Activated naive CD4-positive, alpha-beta T cell treated with anti-CD3 and anti-CD28 coated beads, Interleukin-2, amount 10 ng/mL, durations not matched to agents 7 days and 5 days (primary cell): ENCODE results near the gene LCE4A.

Experiments used
- CTCF ChIA-PET: fragments of 350-600 bp; sonication (Branson Sonifier 250); formaldehyde crosslinking; loops from one replicate; lab custom pipeline; 2021; ENCODE audit warnings: antibody characterized with exemption; lab: Charles Lee
- DNase-seq: peaks from one replicate; pipeline ENCODE4 v3.0.0-alpha.2; 2020
- H3K27ac Mint-ChIP-seq: one replicate; pipeline ENCODE4 v1.8.0; 2021; ENCODE audit warnings: mild to moderate bottlenecking, moderate library complexity, mixed read lengths
- H3K27me3 Mint-ChIP-seq: one replicate; pipeline ENCODE4 v1.8.0; 2021; ENCODE audit warnings: mild to moderate bottlenecking, mixed read lengths
- H3K36me3 Mint-ChIP-seq: one replicate; pipeline ENCODE4 v1.8.0; 2021; ENCODE audit warnings: mixed read lengths
- H3K4me1 Mint-ChIP-seq: one replicate; pipeline ENCODE4 v1.8.0; 2021; ENCODE audit warnings: mixed read lengths
- H3K4me3 Mint-ChIP-seq: one replicate; pipeline ENCODE4 v1.8.0; 2021; ENCODE audit warnings: mild to moderate bottlenecking, moderate library complexity, mixed read lengths
- H3K9me3 Mint-ChIP-seq: one replicate; pipeline ENCODE4 v1.8.0; 2021; ENCODE audit warnings: mixed read lengths

The LCE4A gene

GRCh38 chr1:152728986-152729385 lies 21.0 kb downstream of the LCE4A start:
- Mint-ChIP-seq H3K27ac (no peak overlapping the region), H3K9me3 (no peaks in the 10 kb centered on the region), H3K4me3 (no peak overlapping the region), H3K4me1 (no peaks in the 10 kb centered on the region), H3K36me3 (no peaks in the 10 kb centered on the region), H3K27me3 (peaks cover 3% of the 10 kb centered on the region)
- no peak for DNase-seq
- CTCF ChIA-PET, result no interaction called here

DNA sequence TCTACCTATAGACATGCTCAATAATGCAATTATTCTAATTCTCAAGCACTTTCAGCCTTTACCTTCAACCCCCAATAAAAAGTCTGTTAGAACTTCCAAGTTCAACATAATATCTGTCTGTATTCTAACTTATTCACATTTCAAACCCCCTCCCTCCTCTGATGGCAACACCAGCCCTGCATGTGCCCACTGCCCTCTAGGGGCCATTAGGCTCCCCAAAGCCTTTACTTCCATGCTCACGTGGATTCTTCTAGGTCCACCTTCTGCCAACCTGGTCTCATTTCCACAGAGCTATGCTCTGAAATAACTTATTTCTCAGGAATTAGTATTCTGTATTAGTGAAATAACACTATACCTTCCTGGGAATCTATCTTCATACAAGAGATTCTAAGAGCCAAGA lies 27.7 kb downstream of the LCE4A start:
- no peaks in the 10 kb centered on the region for H3K36me3 Mint-ChIP-seq
- H3K4me3 Mint-ChIP-seq, result no peak overlapping the region
- DNase-seq, result no peak
- no peak overlapping the region for H3K27ac Mint-ChIP-seq
- H3K27me3 Mint-ChIP-seq, result peaks cover 14% of the 10 kb centered on the region
- no peaks in the 10 kb centered on the region for H3K9me3 Mint-ChIP-seq
- no peaks in the 10 kb centered on the region for H3K4me1 Mint-ChIP-seq
- CTCF ChIA-PET, result no interaction called here

DNA sequence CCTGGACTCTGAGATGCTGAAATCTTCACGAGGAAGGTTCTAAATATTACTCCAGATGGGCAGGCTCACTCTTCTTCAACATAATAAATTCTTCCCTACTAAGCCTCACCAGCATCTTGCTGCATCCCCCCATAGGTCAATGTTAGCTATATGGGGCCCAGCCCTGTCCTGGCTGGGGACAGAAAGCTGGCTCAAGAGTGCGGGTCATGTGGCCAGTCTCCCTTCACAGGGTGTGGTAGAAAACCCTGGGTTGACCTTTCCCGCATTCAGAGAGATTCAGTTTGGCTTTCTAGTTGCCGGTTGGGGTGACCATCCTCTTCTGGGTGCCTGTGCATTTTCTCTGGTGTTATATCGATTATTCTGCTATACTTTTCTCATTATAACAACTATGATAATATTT lies 30.0 kb downstream of the LCE4A start:
- H3K27me3 Mint-ChIP-seq, result peaks cover 14% of the 10 kb centered on the region
- no peak for DNase-seq
- H3K4me1 Mint-ChIP-seq, result no peaks in the 10 kb centered on the region
- no peaks in the 10 kb centered on the region for H3K36me3 Mint-ChIP-seq
- CTCF ChIA-PET, result no interaction called here
- H3K9me3 Mint-ChIP-seq, result no peaks in the 10 kb centered on the region
- no peak overlapping the region for H3K27ac Mint-ChIP-seq
- no peak overlapping the region for H3K4me3 Mint-ChIP-seq

GRCh38 chr1:152739841-152740240 lies 31.9 kb downstream of the LCE4A start:
- H3K9me3 Mint-ChIP-seq, result no peaks in the 10 kb centered on the region
- CTCF ChIA-PET, result no interaction called here
- H3K4me3 Mint-ChIP-seq, result no peak overlapping the region
- H3K36me3 Mint-ChIP-seq, result no peaks in the 10 kb centered on the region
- DNase-seq, result no peak
- H3K27me3 Mint-ChIP-seq, result peaks cover 9% of the 10 kb centered on the region
- H3K4me1 Mint-ChIP-seq, result no peaks in the 10 kb centered on the region
- no peak overlapping the region for H3K27ac Mint-ChIP-seq

- H3K27ac Mint-ChIP-seq, result no peak overlapping the region
- no peak overlapping the region for H3K4me3 Mint-ChIP-seq
- DNase-seq, result no peak
- H3K4me1 Mint-ChIP-seq, result no peaks in the 10 kb centered on the region
- no peaks in the 10 kb centered on the region for H3K9me3 Mint-ChIP-seq
- H3K27me3 Mint-ChIP-seq, result peaks cover 5% of the 10 kb centered on the region
- CTCF ChIA-PET, result no interaction called here
- no peaks in the 10 kb centered on the region for H3K36me3 Mint-ChIP-seq
Observed at GRCh38 chr1:152741656-152742055, 33.7 kb downstream of the LCE4A start.

DNA sequence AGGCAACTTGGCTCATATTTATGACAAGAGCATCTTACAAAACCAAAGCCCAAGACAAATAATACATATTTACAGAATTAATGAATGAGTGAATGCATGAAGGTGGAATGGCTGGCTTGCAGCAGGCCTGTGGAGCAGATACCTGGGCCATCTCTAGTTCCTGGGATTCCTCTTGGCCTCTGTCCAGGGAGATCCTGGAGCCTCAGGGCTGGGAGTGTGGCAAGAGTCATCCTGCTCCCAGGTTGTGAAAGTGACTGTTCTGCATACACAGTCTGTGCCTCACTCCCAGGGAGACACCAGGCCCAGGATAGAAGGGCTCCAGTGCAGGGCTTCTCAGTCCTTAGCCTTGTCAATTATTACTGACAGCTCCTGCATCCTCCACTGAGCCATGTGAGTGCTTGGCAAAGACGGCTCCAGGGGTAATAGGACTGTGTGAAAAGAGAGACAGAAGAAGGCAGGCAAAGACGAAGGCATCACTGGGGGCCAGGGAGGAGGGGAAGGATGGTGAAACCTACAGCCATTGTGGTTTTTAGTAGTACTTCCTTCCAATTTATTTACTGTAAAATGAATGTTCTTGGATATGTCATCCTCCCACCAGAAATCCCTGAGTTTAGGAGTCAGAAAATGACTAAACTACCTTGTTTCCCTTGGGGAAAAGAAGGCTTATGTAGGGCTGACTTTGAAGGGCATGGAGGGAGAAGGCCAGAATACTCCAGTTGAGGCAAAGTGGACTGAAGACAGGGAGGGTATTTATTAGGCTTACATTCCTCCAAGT lies 35.6 kb downstream of the LCE4A start:
- DNase-seq, result no peak
- Mint-ChIP-seq H3K4me1 (no peaks in the 10 kb centered on the region), H3K27me3 (no peaks in the 10 kb centered on the region), H3K4me3 (no peak overlapping the region), H3K9me3 (no peaks in the 10 kb centered on the region), H3K36me3 (no peaks in the 10 kb centered on the region), H3K27ac (no peak overlapping the region)
- CTCF ChIA-PET, result no interaction called here

DNA sequence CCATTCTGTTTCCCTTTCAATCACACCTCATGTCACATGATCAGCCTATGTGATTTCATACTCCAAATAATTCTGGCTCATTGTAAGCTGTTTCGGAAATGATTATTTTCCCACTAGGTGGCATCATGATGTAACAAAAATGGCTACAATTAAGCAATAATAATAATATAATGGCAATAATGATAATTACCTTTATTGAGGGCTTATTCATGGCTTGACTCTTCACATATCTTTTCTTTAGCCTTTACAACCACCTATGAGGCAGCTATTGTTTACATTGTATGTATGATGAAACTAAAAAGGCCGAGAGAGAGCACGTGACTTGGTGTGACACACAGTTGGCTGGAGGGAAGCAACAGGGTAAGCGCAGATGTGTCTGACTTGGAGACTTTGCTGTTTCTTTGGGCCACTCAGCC lies 37.3 kb downstream of the LCE4A start:
- CTCF ChIA-PET, result no interaction called here

DNA sequence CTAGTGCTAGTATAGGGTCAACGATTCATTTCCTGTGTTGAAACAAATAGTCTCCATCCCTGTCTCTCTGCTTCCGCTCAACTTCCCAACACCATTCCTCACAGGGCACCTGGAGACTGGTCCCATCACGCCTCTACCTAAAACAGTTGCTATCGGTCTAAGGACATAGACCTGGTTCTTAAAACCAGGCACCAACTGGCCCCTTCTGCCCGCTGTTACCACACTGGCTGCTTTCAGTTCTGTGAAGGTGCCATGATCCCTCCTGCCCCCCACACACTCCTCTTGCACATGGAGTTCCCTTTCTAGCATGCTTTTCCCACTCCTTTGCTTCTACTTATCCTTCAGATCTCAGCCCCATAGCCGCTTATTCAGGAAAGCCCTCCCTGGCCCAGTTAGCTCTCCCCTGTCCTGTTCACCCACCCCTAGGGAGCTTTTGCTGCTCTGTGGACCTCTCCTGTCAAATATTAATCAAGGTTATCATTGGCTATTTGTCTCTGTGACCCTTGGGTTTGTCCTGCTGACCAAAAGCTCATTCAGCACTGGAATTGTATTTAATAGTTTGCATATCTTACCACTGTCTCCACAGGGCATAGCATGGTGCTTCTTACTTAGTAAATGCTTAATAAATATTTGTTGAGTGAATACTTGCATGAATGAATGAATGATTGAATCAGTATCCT lies 37.9 kb downstream of the LCE4A start:
- Mint-ChIP-seq H3K4me3 (no peak overlapping the region), H3K27me3 (no peaks in the 10 kb centered on the region), H3K36me3 (no peaks in the 10 kb centered on the region), H3K9me3 (no peaks in the 10 kb centered on the region), H3K27ac (no peak overlapping the region), H3K4me1 (no peaks in the 10 kb centered on the region)
- CTCF ChIA-PET, result no interaction called here
- DNase-seq, result no peak

More for the DNA sequence above, 37.3 kb downstream of the LCE4A start:
- no peak overlapping the region for H3K4me3 Mint-ChIP-seq
- no peaks in the 10 kb centered on the region for H3K9me3 Mint-ChIP-seq
- no peak overlapping the region for H3K27ac Mint-ChIP-seq
- H3K27me3 Mint-ChIP-seq, result no peaks in the 10 kb centered on the region
- no peaks in the 10 kb centered on the region for H3K4me1 Mint-ChIP-seq
- DNase-seq, result no peak
- H3K36me3 Mint-ChIP-seq, result no peaks in the 10 kb centered on the region

DNA sequence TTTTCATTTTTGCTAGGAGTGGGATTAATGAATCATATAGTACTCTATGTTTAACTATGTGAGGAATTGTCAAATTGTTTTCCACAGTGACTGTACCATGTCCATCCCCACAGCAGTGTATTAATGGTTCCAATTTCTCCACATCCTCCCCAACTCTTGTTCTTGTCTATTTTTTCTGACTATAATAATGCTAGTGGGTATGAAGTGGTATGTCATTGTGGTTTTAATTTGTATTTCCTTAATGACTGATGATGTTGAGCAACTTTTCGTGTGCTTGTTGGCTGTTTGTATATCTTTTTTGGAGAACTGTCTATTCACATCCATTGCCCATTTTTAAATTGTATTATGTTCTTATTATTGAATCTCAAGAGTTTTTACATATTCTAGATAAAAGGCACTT lies 39.9 kb downstream of the LCE4A start:
- H3K27ac Mint-ChIP-seq, result no peak overlapping the region
- H3K4me1 Mint-ChIP-seq, result no peaks in the 10 kb centered on the region
- H3K9me3 Mint-ChIP-seq, result no peaks in the 10 kb centered on the region
- CTCF ChIA-PET, result no interaction called here
- no peak for DNase-seq
- H3K36me3 Mint-ChIP-seq, result no peaks in the 10 kb centered on the region
- H3K4me3 Mint-ChIP-seq, result no peak overlapping the region
- H3K27me3 Mint-ChIP-seq, result no peaks in the 10 kb centered on the region

- Mint-ChIP-seq H3K27ac (no peak overlapping the region), H3K4me3 (no peak overlapping the region), H3K9me3 (no peaks in the 10 kb centered on the region), H3K4me1 (no peaks in the 10 kb centered on the region), H3K36me3 (no peaks in the 10 kb centered on the region), H3K27me3 (no peaks in the 10 kb centered on the region)
- CTCF ChIA-PET, result no interaction called here
- no peak for DNase-seq
Observed at GRCh38 chr1:152752225-152752624, 44.3 kb downstream of the LCE4A start.

GRCh38 chr1:152753586-152753985 lies 45.6 kb downstream of the LCE4A start:
- no peak for DNase-seq
- H3K4me1 Mint-ChIP-seq, result no peaks in the 10 kb centered on the region
- H3K9me3 Mint-ChIP-seq, result no peaks in the 10 kb centered on the region
- no peak overlapping the region for H3K4me3 Mint-ChIP-seq
- no peaks in the 10 kb centered on the region for H3K36me3 Mint-ChIP-seq
- H3K27ac Mint-ChIP-seq, result no peak overlapping the region
- peaks cover 4% of the 10 kb centered on the region for H3K27me3 Mint-ChIP-seq
- CTCF ChIA-PET, result no interaction called here

DNA sequence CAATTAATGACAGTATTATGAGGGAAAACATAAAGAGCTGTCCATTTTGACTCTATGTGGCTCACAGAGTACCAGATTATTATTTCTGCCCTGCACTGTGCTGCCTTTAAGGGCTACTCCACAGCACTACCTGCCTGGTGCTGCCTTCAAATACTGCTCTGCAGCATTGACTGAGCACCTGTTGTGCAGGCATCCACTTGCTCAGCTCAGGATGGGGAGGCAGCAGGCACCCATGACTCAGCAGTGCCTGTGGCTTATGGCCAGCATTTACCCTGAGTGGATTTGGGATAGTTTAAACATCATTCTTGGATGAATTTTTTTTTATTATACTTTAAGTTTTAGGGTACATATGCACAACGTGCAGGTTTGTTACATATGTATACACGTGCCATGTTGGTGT lies 48.9 kb downstream of the LCE4A start:
- no peaks in the 10 kb centered on the region for H3K9me3 Mint-ChIP-seq
- DNase-seq, result no peak
- no peaks in the 10 kb centered on the region for H3K4me1 Mint-ChIP-seq
- no peak overlapping the region for H3K27ac Mint-ChIP-seq
- CTCF ChIA-PET, result no interaction called here
- H3K36me3 Mint-ChIP-seq, result no peaks in the 10 kb centered on the region
- peaks cover 4% of the 10 kb centered on the region for H3K27me3 Mint-ChIP-seq
- no peak overlapping the region for H3K4me3 Mint-ChIP-seq

DNA sequence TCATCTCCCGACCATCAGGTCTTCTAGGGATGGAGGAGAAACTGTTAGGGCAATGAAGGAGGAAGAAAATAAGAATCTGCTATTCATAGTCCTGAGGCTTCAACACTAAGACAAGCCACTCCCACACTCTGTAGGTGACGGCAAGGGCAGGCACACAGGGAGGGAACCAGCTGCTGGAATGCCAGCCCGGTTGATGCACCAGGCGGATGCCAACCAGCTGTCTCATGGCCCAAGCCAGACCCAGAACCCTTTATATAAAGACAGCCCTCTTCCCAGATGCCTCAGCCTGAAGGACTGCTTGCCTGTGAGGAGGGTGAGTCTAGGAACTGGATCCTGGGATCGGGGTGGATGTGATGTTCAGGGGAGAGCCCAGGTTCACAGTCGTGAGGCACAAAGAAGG lies 49.8 kb downstream of the LCE4A start, which contains the start of gene KPRP:
KPRP (plus strand) TSS at position 279 of the 400 bp plus-strand sequence. CDS start 1,564 bp downstream, outside the sequence.
- no peak within 1 kb of the TSS for H3K27ac Mint-ChIP-seq
- no peaks in the 10 kb centered on the region for H3K36me3 Mint-ChIP-seq
- no peak within 1 kb of the TSS for H3K4me3 Mint-ChIP-seq
- no peaks in the 10 kb centered on the region for H3K4me1 Mint-ChIP-seq
- peaks cover 4% of the 10 kb centered on the region for H3K27me3 Mint-ChIP-seq
- H3K9me3 Mint-ChIP-seq, result no peaks in the 10 kb centered on the region
- no peak for DNase-seq
- CTCF ChIA-PET, result no interaction called here

DNA sequence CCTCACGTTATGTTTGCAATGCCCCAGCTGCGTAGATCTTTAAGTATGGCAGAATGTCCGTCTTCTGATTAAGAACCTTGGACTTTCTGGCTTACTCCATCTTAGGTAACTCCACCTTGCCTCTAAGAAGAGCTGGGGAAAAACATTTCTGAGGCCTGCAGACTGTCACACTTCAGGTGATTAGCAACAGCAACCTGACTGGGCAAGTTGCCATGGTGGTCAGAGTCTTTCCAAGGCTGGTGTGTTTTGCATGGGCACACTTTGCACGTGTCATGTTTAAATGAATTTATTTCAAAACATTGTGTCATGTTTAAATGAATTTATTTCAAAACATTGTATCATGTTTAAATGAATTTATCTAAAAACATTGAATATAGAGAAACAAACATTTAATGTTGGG lies 50.7 kb downstream of the LCE4A start:
- Mint-ChIP-seq H3K36me3 (no peaks in the 10 kb centered on the region), H3K4me3 (no peak overlapping the region), H3K4me1 (no peaks in the 10 kb centered on the region), H3K27me3 (peaks cover 4% of the 10 kb centered on the region), H3K27ac (no peak overlapping the region), H3K9me3 (no peaks in the 10 kb centered on the region)
- CTCF ChIA-PET, result no interaction called here
- no peak for DNase-seq
